ENCODE results near the gene XYLT1. TPM values are rescaled to one million over a fixed set of nuclear protein-coding genes. Genes with fewer than 3 reads are reported as not detected.
A peak's percentile ranks its signal among the peaks of the same experiment; 100 is the strongest.

Gene XYLT1
- total and polyA plus RNA-seq, 9 of the 15 experiments (the other 6 are each of a cell fraction or from before 2014, with no cell fraction given), result 0.03 to 0.09 (median 0.08) TPM; not detected in 6

GRCh38 chr16:17076818-17077498, 393.8 kb downstream of the XYLT1 start (continued):
- TF ChIP-seq CEBPB (tag; IDR thresholded peaks at IDR 0.05), result no peak
- no peak for TF ChIP-seq ZNF551 (CRISPR knock-in tag; IDR thresholded peaks at IDR 0.05)
- no peak for TF ChIP-seq LCOR (CRISPR knock-in tag; IDR thresholded peaks at IDR 0.05)
- no peak for TF ChIP-seq MIER1 (IDR thresholded peaks at IDR 0.05; ENCODE audit: low read depth)
- TF ChIP-seq NR2C2 (CRISPR knock-in tag; IDR thresholded peaks at IDR 0.05), result no peak
- TF ChIP-seq NR2C2 (tag; IDR thresholded peaks at IDR 0.05), result no peak
- no peak for TF ChIP-seq GTF2F1 (IDR thresholded peaks at IDR 0.05; ENCODE audit: low read depth, low read length)

- DNase-seq (ENCODE audit: extremely low read depth in 1 of 4, low spot score in 3 of 4) (no peak), FAIRE-seq (no peak), ATAC-seq (no peak)
- no peak overlapping the region for H3K4me3 ChIP-seq
- WGBS (ENCODE audit: insufficient coverage, low coverage, missing lambda C conversion rate), result 46% methylated on average over 9 of the region's 9 CpGs
- no peaks in the 10 kb centered on the region for H3K27me3 ChIP-seq (ENCODE audit: control insufficient read depth in 2 of 2, insufficient read depth in 2 of 2, low read length in 2 of 2)
- H3K36me3 ChIP-seq (ENCODE audit: control insufficient read depth, insufficient read depth, low read length), result no peaks in the 10 kb centered on the region
- BruUV-seq (replicated peaks), result no TSS peak
- peaks cover 18% of the 10 kb centered on the region; the same call in 1 of the 2 replicates for H4K20me1 ChIP-seq (replicated peaks; ENCODE audit: control insufficient read depth, insufficient read depth, low read length)
- POLR2A ChIA-PET, result no interaction called here
- in situ Hi-C loops (cut with MboI) (no loop called here), intact Hi-C loops (cut with micrococcal nuclease) (no loop called here)
- H3K27ac ChIP-seq (ENCODE audit: extremely low read depth, low read depth, low read length), result no peak overlapping the region
- no peak overlapping the region for H3K4me2 ChIP-seq (ENCODE audit: insufficient read depth, low read length)
- no peaks in the 10 kb centered on the region for H3K9me1 ChIP-seq (ENCODE audit: control insufficient read depth, insufficient read depth, low read length)
- H2AFZ ChIP-seq (ENCODE audit: low read depth, low read length), result no peak overlapping the region
- TF ChIP-seq EGR1 (conservative IDR thresholded peaks at IDR 0.05) (0 out of 2 replicates have a peak, but pooled peaks have one; percentile 15), NONO (IDR thresholded peaks at IDR 0.05; ENCODE audit: low read depth in 2 of 2, low read length in 1 of 2) (no peak)
- H3K9ac ChIP-seq (ENCODE audit: insufficient read depth in 1 of 2, low read depth in 2 of 2, low read length in 2 of 2), result no peak overlapping the region
- no peaks in the 10 kb centered on the region; the same call in 2 of the 3 replicates for H3K79me2 ChIP-seq (ENCODE audit: control insufficient read depth, insufficient read depth, low read length)
- peaks cover 0 to under 1% of the 10 kb centered on the region in 2 experiments; a peak in 2 of 5 replicates for H3K4me1 ChIP-seq (replicated peaks in 1 of 2; ENCODE audit: control insufficient read depth in 2 of 2, insufficient read depth in 2 of 2, low read length in 2 of 2)
- no peaks in the 10 kb centered on the region for H3K9me3 ChIP-seq (replicated peaks; ENCODE audit: control insufficient read depth, insufficient read depth, low read depth, low read length)
- CTCF ChIA-PET (ENCODE audit: low intra/inter-chr PET ratio), result no interaction called here
Measured at GRCh38 chr16:17076092-17076754, 394.5 kb downstream of the XYLT1 start.

Data from K562 (cell line).